Measurements from ENCODE around the gene CHEK2.
"Not testable (repeated sequence)": the region's sequence is repeated elsewhere in the genome, so short reads cannot be mapped to it uniquely, and the experiment has no call there.

- peak; percentile 15 for TF ChIP-seq POLR2A (IDR thresholded peaks at IDR 0.05)
- not testable (repeated sequence) for TF ChIP-seq EP300 (IDR thresholded peaks at IDR 0.05)
Measured at GRCh38 chr22:28679611-28680287, 61.9 kb downstream of the CHEK2 start, which contains the start of gene TTC28.

Measured in ovary (tissue), 1 donor.